HUES64 (cell line): ENCODE measurements around the gene CST6.
A peak's percentile ranks its signal among the peaks of the same experiment; 100 is the strongest.

Experiments
- H3K27ac ChIP-seq: 2 replicates; pipeline ENCODE4 v1.7.0; 2013; ENCODE audit warnings: low read depth, low read length, inconsistent platforms
- H3K27me3 ChIP-seq: 2 replicates; pipeline ENCODE4 v1.6.1; 2013; ENCODE audit warnings: mild to moderate bottlenecking, low read length; ENCODE audit not compliant: insufficient read depth
- H3K36me3 ChIP-seq: 2 replicates; pipeline ENCODE4 v1.6.1; 2013; ENCODE audit warnings: mild to moderate bottlenecking, low read length; ENCODE audit not compliant: insufficient read depth
- H3K4me1 ChIP-seq: 2 replicates; pipeline ENCODE4 v1.6.1; 2013; ENCODE audit warnings: mild to moderate bottlenecking, low read length, moderate library complexity; ENCODE audit not compliant: insufficient read depth
- H3K4me3 ChIP-seq: 2 replicates; pipeline ENCODE4 v1.5.1; 2013; ENCODE audit warnings: mild to moderate bottlenecking, low read length, moderate library complexity
- H3K9ac ChIP-seq: 2 replicates; pipeline ENCODE4 v1.6.1; 2013; ENCODE audit warnings: mild to moderate bottlenecking, low read depth, low read length
- H3K9me3 ChIP-seq: 2 replicates; pipeline ENCODE4 v1.6.1; 2013; ENCODE audit warnings: low read depth, low read length; ENCODE audit not compliant: insufficient read depth
- WGBS: fragments of 150-250, 120-280 bp; methylation state at CpG from one replicate; pipeline ENCODE4 v1.1.7; 2013; ENCODE audit warnings: missing lambda C conversion rate; 5-methylcytosine and 5-hydroxymethylcytosine counted together

Gene CST6

DNA sequence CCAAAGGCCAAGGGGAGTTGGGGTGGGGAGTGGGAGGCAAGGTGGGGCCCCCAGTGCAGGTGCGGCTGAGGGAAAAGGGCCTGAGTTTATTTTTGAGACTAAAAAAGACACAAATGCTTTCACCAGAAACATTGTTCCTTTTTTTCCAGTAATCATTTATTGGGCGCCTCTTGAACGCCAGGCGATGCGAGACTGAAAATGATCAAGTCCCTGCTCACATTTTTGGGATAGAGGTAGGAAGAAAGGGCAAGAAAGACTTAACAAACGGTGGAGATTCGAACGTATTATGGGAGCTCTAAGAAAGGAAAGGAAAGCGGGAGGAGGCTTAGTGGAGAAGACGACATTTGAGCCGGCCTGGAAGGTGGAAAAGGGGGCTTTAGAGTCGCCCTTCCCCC, 39.6 kb downstream of the CST6 start:
- Histone ChIP-seq H3K4me1 (peaks cover 25% of the 10 kb centered on the region), H3K9me3 (no peaks in the 10 kb centered on the region), H3K9ac (peak overlapping the region; percentile 80), H3K4me3 (peak overlapping the region; percentile 98), H3K27ac (peak overlapping the region; percentile 95), H3K36me3 (peaks cover 29% of the 10 kb centered on the region), H3K27me3 (no peaks in the 10 kb centered on the region)
- 31% methylated on average over 12 of the region's 12 CpGs for WGBS

DNA sequence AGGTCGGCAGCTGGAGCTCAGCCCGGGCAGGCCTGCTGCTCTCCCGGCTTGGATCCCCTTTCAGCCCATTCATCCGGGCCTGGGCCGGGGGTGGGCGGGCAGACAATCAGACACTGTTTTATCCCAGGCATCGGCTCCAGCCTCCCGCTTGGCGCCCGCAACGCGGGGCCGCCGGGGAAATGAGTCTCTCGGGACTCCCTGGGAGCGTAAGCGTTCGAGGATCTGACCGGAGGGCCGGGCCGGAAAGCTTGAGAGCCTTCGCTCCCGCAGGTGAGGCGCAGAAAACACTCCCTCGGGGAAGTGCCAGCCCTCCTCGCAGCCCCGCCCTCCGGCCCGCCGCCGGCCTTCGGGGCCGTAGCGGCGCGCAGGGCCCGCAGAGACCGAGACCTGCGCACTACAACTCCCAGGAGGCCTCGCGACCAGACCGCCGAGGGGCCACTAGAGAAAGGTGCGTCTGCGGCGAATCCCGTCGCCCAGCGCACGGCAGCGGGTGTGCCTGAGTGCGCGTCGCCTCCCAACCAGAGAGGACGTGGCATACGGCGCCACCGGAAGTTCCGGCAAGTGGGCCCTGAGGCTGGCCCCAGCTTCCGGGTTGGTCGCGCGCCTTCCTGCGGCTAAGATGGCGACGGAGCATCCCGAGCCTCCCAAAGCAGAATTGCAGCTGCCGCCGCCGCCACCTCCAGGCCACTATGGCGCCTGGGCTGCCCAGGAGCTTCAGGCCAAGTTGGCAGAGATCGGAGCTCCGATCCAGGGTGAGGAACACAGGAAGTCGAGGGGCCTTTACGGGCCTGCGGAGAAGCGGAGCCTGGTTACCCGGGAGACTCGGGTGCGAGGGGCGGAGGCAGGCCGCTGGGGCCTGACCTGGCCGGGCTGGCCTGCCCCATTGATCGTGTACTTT, 40.2 kb downstream of the CST6 start, which contains the start of gene SF3B2:
SF3B2 (plus strand) TSS at position 599 of the 898 bp plus-strand sequence; CDS start at position 620, 21 bp downstream.
- Histone ChIP-seq H3K9ac (peak within 1 kb of the TSS; percentile 94), H3K4me3 (peak within 1 kb of the TSS; percentile 98), H3K9me3 (no peaks in the 10 kb centered on the region), H3K4me1 (peaks cover 25% of the 10 kb centered on the region), H3K27me3 (no peaks in the 10 kb centered on the region), H3K27ac (peak within 1 kb of the TSS; percentile 95), H3K36me3 (peaks cover 35% of the 10 kb centered on the region)
- WGBS: under 1% methylated on average over 84 of the region's 84 CpGs

DNA sequence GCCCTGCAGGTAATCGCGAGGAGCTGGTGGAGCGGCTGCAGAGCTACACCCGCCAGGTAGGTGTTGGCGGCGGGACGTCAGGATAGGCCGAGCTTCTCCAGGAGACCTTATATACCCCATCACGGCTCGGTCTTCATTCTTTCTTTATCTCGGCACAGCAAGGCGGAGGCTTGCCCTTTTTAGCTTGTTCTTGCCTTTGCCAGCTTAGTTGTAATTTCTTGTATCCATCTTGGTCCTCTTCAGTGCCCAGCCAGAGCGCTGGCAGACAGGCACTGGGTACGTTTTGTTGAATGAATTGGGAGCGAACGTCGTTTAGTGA, 40.8 kb downstream of the CST6 start:
- peak overlapping the region; percentile 98 for H3K4me3 ChIP-seq
- H3K4me1 ChIP-seq: peaks cover 25% of the 10 kb centered on the region
- no peaks in the 10 kb centered on the region for H3K27me3 ChIP-seq
- WGBS: 2% methylated on average over 17 of the region's 17 CpGs
- H3K9me3 ChIP-seq: no peaks in the 10 kb centered on the region
- H3K9ac ChIP-seq: peak overlapping the region; percentile 94
- H3K36me3 ChIP-seq: peaks cover 41% of the 10 kb centered on the region
- peak overlapping the region; percentile 84 for H3K27ac ChIP-seq

DNA sequence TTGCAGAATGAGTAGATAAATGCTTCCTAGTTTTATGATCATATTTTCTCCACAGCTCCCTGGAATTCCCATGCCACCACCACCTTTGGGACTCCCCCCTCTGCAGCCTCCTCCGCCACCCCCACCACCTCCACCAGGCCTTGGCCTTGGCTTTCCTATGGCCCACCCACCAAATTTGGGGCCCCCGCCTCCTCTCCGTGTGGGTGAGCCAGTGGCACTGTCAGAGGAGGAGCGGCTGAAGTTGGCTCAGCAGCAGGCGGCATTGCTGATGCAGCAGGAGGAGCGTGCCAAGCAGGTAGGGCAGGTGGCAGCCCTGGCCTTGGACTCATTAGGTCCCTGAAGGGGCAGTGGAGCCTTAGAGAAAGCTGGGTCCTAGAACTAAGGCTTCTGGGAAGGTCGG, 43.2 kb downstream of the CST6 start:
- WGBS: 94% methylated on average over 7 of the region's 7 CpGs
- Histone ChIP-seq H3K27me3 (no peaks in the 10 kb centered on the region), H3K36me3 (peaks cover 64% of the 10 kb centered on the region), H3K4me1 (peaks cover 13% of the 10 kb centered on the region), H3K9me3 (no peaks in the 10 kb centered on the region), H3K4me3 (no peak overlapping the region), H3K27ac (no peak overlapping the region), H3K9ac (no peak overlapping the region)

DNA sequence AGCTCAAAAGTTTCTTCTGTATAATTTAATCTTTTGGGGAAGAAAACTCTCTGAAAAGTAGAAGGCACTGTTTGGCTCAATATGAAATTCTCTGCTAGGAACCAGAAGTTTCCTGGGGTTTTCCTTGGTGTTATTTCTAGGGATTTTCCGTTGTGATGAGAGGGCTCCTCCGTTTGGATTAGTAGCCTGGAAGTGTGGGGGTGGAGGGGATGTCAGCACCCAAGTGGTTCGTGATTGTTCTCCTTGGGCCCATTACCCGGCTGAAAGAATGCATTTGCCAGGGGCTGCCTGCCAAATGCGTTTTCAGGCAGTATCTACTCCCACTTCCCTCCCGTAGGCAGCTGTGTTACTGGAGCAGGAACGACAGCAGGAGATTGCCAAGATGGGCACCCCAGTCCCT, 44.7 kb downstream of the CST6 start:
- Histone ChIP-seq H3K27ac (no peak overlapping the region), H3K9ac (no peak overlapping the region), H3K27me3 (no peaks in the 10 kb centered on the region), H3K9me3 (no peaks in the 10 kb centered on the region), H3K4me1 (peaks cover 3% of the 10 kb centered on the region; the same call in 1 of the 2 replicates), H3K4me3 (no peak overlapping the region), H3K36me3 (peaks cover 79% of the 10 kb centered on the region)
- WGBS: 93% methylated on average over 7 of the region's 7 CpGs

DNA sequence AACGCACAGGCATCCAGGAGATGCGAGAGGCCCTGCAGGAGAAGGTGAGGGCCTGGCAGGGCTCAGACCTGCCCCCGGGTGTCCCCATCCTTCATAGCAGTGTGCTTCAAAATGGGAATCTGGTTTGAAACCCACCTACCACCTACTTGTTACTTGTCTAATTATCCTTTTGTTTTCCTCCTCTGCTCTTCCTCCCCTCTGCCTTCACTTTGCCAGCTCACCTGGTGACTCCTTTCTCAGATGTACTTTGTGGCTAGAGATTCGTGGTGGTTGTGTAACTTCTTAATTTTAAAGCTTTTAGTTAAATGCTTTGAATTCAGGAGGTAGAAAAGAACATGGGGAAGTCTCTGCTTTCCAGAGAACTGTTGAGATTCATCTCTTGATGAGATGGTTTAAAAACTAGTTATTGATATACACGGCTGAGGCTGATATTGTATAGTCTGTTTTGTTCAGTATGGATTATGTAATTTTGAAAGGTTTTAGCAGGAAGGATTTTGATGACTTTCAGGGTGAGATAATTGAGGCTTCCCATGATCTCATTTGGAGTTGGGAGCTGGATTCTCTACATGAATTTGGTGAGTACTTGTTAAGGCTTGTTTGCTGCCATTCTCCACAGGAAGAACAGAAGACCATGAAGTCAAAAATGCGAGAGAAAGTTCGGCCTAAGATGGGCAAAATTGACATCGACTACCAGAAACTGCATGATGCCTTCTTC, 48.3 kb downstream of the CST6 start:
- Histone ChIP-seq H3K27me3 (no peaks in the 10 kb centered on the region), H3K36me3 (peaks cover 98% of the 10 kb centered on the region), H3K4me3 (no peak overlapping the region), H3K4me1 (no peaks in the 10 kb centered on the region), H3K9ac (no peak overlapping the region), H3K9me3 (no peaks in the 10 kb centered on the region), H3K27ac (no peak overlapping the region)
- WGBS: 82% methylated on average over 8 of the region's 8 CpGs

DNA sequence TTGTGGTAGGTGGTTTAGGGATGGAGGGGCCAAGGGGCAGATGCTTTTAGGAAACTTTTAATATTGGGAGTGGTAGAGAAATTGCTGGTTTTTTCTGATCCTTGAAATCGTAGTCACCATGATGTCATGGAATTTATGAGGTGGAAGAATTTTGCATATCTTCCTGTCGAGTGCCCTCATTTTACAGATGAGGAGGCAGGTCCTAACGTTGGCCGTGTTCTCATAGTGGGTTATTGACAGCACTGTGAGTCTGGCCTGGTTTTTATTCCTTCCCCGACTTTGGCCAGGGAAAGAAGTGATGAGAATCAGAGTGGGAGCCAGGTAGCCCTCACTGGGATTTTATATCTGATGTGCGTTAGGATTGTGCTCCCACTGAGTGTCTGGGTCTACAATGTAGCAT, 49.5 kb downstream of the CST6 start:
- Histone ChIP-seq H3K27me3 (no peaks in the 10 kb centered on the region), H3K9ac (no peak overlapping the region), H3K36me3 (peaks cover 98% of the 10 kb centered on the region), H3K4me3 (no peak overlapping the region), H3K4me1 (no peaks in the 10 kb centered on the region), H3K9me3 (no peaks in the 10 kb centered on the region), H3K27ac (no peak overlapping the region)
- WGBS: 93% methylated on average over 6 of the region's 6 CpGs

DNA sequence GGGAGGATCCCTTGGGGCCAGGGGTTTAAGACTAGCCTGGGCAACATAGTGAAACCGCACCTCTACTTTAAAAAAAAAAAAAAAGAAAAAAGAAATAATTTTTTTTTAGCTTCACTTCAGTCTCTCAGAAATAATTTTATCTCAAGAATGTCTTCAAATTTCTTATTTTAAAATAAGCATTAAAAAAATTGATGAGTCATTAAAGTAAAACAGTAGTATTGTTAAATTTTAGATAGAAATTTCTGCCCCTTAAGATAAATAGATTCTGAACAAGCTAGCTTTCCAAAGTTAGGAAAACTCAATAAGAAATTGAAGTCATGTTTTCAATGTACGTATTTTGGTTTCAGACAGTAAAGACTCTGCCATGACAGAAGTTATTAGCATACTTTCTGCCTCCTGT, 50.6 kb downstream of the CST6 start:
- Histone ChIP-seq H3K27ac (no peak overlapping the region), H3K4me3 (no peak overlapping the region), H3K9me3 (no peaks in the 10 kb centered on the region), H3K9ac (no peak overlapping the region), H3K27me3 (no peaks in the 10 kb centered on the region), H3K36me3 (peaks cover 98% of the 10 kb centered on the region), H3K4me1 (no peaks in the 10 kb centered on the region)
- 100% methylated on average over 1 of the region's 2 CpGs for WGBS
